ENCODE data around the gene S100A7A. TPM values are rescaled to one million over a fixed set of nuclear protein-coding genes. Genes with fewer than 3 reads are reported as not detected.

The S100A7A gene
- total and polyA plus RNA-seq, 2 of the 4 experiments (the other 2 are of a cell fraction): not detected

DNA sequence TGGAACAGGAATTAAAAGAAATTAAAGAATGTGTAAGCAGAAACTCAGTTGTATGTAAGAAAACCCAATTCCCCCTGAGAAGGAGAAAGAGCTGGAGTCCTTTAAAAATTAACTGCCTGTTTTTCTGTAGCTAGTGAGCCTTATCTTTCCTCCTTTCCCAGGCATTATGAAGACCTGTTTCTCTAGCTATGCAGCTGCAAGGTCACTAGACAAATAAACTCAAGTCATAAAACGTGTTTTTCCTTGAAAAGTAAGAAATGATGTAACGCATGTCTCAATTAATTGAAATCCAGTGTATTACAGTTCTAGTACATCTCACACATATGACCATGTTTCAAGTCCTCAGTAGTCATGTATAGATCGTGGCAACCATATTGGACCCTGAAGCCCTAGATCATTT lies 46.2 kb upstream of the S100A7A start:
- Histone ChIP-seq H3K4me3 (ENCODE audit: insufficient read depth, low read depth, low read length) (no peak overlapping the region), H3K14ac (replicated peaks; ENCODE audit: low read depth, low read length) (no peak overlapping the region), H3K4me2 (ENCODE audit: low read depth, low read length) (no peak overlapping the region), H3K9me1 (ENCODE audit: insufficient read depth, low read length) (no peaks in the 10 kb centered on the region), H4K20me1 (ENCODE audit: insufficient read depth, low read length) (no peaks in the 10 kb centered on the region), H3K23ac (ENCODE audit: low read depth, low read length) (no peak overlapping the region), H2AK5ac (ENCODE audit: low read depth, low read length) (no peak overlapping the region), H3K27me3 (ENCODE audit: control insufficient read depth, insufficient read depth, low read length) (0 out of 2 replicates have a peak, but pooled peaks cover 2% of the 10 kb centered on the region), H2AFZ (replicated peaks; ENCODE audit: low read length, poor library complexity) (no peak overlapping the region), H3K79me1 (ENCODE audit: low read depth in 1 of 2, low read length in 2 of 2) (no peaks in the 10 kb centered on the region), H2BK20ac (ENCODE audit: low read depth, low read length) (no peak overlapping the region), H2AK9ac (replicated peaks; ENCODE audit: low read depth, low read length, poor library complexity) (no peak overlapping the region), H3K27ac (ENCODE audit: insufficient read depth, low read length) (no peak overlapping the region), H4K8ac (ENCODE audit: low read depth in 2 of 2, low read length in 2 of 2) (no peak overlapping the region), H3K4ac (ENCODE audit: low read depth, low read length) (no peak overlapping the region), H3K56ac (ENCODE audit: extremely low read depth, insufficient read depth, low read length) (no peak overlapping the region), H3K18ac (ENCODE audit: low read depth, low read length) (no peak overlapping the region), H4K5ac (ENCODE audit: low read depth, low read length) (no peak overlapping the region), H3K9ac (ENCODE audit: low read depth, low read length) (no peak overlapping the region), H4K91ac (ENCODE audit: insufficient read depth, low read depth, low read length) (no peak overlapping the region), H3K9me3 (ENCODE audit: control insufficient read depth, insufficient read depth, low read length) (no peaks in the 10 kb centered on the region), H3K36me3 (ENCODE audit: control insufficient read depth, insufficient read depth, low read length) (no peaks in the 10 kb centered on the region), H2BK15ac (ENCODE audit: low read depth, low read length) (no peak overlapping the region), H3K4me1 (ENCODE audit: control insufficient read depth, insufficient read depth, low read length) (no peaks in the 10 kb centered on the region), H2BK120ac (ENCODE audit: low read depth, low read length) (no peak overlapping the region), H2BK5ac (ENCODE audit: low read depth, low read length, poor library complexity, severe bottlenecking) (no peak overlapping the region)
- ChIA-PET CTCF (interaction anchor here (0.6 kb wide), 1 partner anchor 454 kb away, joined by 3 read pairs; no protein-coding TSS in a partner anchor), POLR2A (ENCODE audit: unreplicated experiment) (no interaction called here)
- BruUV-seq (replicated peaks): no TSS peak
- dilution Hi-C loops (cut with HindIII; ENCODE audit: low sequenced_read_pairs, unreplicated experiment) (no loop called here), intact Hi-C loops (cut with micrococcal nuclease) (no loop called here), in situ Hi-C loops (cut with MboI; ENCODE audit: low sequenced_read_pairs) (no loop called here)
- WGBS, 2 experiments (ENCODE audit: extremely low coverage in 2 of 2, insufficient read length in 1 of 2): no CpG with 5 or more reads among the region's 3 CpGs
- DNase-seq: no peak
- no peak for ATAC-seq (ENCODE audit: low read depth)
- no peak for TF ChIP-seq MAZ (IDR thresholded peaks at IDR 0.05; ENCODE audit: borderline replicate concordance, low read depth, low read length)
- TF ChIP-seq, protein P1, sequence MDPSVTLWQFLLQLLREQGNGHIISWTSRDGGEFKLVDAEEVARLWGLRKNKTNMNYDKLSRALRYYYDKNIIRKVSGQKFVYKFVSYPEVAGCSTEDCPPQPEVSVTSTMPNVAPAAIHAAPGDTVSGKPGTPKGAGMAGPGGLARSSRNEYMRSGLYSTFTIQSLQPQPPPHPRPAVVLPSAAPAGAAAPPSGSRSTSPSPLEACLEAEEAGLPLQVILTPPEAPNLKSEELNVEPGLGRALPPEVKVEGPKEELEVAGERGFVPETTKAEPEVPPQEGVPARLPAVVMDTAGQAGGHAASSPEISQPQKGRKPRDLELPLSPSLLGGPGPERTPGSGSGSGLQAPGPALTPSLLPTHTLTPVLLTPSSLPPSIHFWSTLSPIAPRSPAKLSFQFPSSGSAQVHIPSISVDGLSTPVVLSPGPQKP (IDR thresholded peaks at IDR 0.05; ENCODE audit: borderline replicate concordance, low read depth, low read length): no peak
- TF ChIP-seq NFE2L2 (IDR thresholded peaks at IDR 0.05; ENCODE audit: low read depth, low read length): no peak
- TF ChIP-seq SMC3 (IDR thresholded peaks at IDR 0.05; ENCODE audit: low read depth, low read length): no peak

Measured in IMR-90 (cell line).